Measurements from ENCODE around the gene FMO2.

- TF ChIP-seq, protein P1, sequence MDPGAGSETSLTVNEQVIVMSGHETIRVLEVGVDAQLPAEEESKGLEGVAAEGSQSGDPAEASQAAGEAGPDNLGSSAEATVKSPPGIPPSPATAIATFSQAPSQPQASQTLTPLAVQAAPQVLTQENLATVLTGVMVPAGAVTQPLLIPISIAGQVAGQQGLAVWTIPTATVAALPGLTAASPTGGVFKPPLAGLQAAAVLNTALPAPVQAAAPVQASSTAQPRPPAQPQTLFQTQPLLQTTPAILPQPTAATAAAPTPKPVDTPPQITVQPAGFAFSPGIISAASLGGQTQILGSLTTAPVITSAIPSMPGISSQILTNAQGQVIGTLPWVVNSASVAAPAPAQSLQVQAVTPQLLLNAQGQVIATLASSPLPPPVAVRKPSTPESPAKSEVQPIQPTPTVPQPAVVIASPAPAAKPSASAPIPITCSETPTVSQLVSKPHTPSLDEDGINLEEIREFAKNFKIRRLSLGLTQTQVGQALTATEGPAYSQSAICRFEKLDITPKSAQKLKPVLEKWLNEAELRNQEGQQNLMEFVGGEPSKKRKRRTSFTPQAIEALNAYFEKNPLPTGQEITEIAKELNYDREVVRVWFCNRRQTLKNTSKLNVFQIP (CRISPR knock-in tag; IDR thresholded peaks at IDR 0.05; ENCODE audit: borderline replicate concordance, low read depth) = no peak
- TF ChIP-seq ZFP30 (CRISPR knock-in tag; IDR thresholded peaks at IDR 0.05) = no peak
- TF ChIP-seq CSRNP3 (CRISPR knock-in tag; IDR thresholded peaks at IDR 0.05) = no peak
- TF ChIP-seq GLIS3 (CRISPR knock-in tag; IDR thresholded peaks at IDR 0.05) = no peak
- TF ChIP-seq PPARA (CRISPR knock-in tag; IDR thresholded peaks at IDR 0.05; ENCODE audit: borderline replicate concordance) = no peak
- TF ChIP-seq ARNTL (CRISPR knock-in tag; IDR thresholded peaks at IDR 0.05; ENCODE audit: borderline replicate concordance, low read depth) = no peak
- TF ChIP-seq RARB (CRISPR knock-in tag; IDR thresholded peaks at IDR 0.05) = no peak
- TF ChIP-seq, protein P2, sequence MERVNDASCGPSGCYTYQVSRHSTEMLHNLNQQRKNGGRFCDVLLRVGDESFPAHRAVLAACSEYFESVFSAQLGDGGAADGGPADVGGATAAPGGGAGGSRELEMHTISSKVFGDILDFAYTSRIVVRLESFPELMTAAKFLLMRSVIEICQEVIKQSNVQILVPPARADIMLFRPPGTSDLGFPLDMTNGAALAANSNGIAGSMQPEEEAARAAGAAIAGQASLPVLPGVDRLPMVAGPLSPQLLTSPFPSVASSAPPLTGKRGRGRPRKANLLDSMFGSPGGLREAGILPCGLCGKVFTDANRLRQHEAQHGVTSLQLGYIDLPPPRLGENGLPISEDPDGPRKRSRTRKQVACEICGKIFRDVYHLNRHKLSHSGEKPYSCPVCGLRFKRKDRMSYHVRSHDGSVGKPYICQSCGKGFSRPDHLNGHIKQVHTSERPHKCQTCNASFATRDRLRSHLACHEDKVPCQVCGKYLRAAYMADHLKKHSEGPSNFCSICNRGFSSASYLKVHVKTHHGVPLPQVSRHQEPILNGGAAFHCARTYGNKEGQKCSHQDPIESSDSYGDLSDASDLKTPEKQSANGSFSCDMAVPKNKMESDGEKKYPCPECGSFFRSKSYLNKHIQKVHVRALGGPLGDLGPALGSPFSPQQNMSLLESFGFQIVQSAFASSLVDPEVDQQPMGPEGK (CRISPR knock-in tag; IDR thresholded peaks at IDR 0.05; ENCODE audit: borderline replicate concordance) = no peak
- TF ChIP-seq ZNF8 (CRISPR knock-in tag; IDR thresholded peaks at IDR 0.05) = no peak
- TF ChIP-seq ZFP3 (CRISPR knock-in tag; IDR thresholded peaks at IDR 0.05) = no peak
- TF ChIP-seq SNAI2 (CRISPR knock-in tag; IDR thresholded peaks at IDR 0.05) = no peak
These were observed 44.7 kb upstream of the FMO2 start for GRCh38 chr1:171140401-171140800.

Data from SK-N-SH treated with all-trans-retinoic acid at 6 μM for 48 hours (cell line).